ENCODE data around the gene RIOK2. TPM values are rescaled to one million over a fixed set of nuclear protein-coding genes. Genes with fewer than 3 reads are reported as not detected.

Gene RIOK2
- total RNA-seq, 2 experiments from 2014 or later = 22.7 to 25.2 TPM

DNA sequence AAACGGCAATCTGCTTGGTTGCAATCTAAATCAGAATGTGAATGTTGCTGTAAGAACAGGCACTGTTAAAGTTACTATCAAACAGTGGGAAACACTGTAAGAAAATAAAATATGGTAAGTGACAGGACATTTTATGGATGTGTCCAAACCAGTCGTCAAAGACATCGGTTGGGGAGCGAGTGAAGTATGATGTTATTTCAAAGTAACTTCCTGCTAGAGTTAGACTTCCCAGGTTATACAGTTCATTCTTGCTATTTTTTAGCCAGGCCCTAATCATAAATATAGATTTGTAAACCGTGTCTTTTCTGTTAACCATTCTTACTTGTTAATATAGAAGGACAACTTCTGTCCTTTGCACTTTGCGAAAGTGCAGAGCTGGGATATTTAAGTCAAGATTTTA is 70.8 kb downstream of the RIOK2 start:
- Mint-ChIP-seq H3K27ac (no peak overlapping the region), H3K9me3 (no peaks in the 10 kb centered on the region), H3K27me3 (peaks cover 3% of the 10 kb centered on the region), H3K4me1 (peaks cover 4% of the 10 kb centered on the region), H3K4me3 (no peak overlapping the region), H3K36me3 (ENCODE audit: low read depth) (no peaks in the 10 kb centered on the region)
- ChIA-PET CTCF (interaction anchor here (0.7 kb wide), 1 partner anchor 197 kb away, joined by 4 read pairs; no protein-coding TSS in a partner anchor), POLR2A (no interaction called here)
- DNase-seq = no peak

- H3K36me3 Mint-ChIP-seq (ENCODE audit: low read depth) = no peaks in the 10 kb centered on the region
- no peak overlapping the region for H3K4me3 Mint-ChIP-seq
- ChIA-PET POLR2A (no interaction called here), CTCF (interaction anchor here (1.2 to 1.3 kb wide), 2 partner anchors 17 to 27 kb away, joined by 3 to 4 read pairs; no protein-coding TSS in a partner anchor)
- peaks cover 4% of the 10 kb centered on the region for H3K4me1 Mint-ChIP-seq
- no peak overlapping the region for H3K27ac Mint-ChIP-seq
- DNase-seq = no peak
- peaks cover 4% of the 10 kb centered on the region for H3K27me3 Mint-ChIP-seq
- no peaks in the 10 kb centered on the region for H3K9me3 Mint-ChIP-seq
Measured at GRCh38 chr5:97111616-97112015, 71.4 kb downstream of the RIOK2 start.

DNA sequence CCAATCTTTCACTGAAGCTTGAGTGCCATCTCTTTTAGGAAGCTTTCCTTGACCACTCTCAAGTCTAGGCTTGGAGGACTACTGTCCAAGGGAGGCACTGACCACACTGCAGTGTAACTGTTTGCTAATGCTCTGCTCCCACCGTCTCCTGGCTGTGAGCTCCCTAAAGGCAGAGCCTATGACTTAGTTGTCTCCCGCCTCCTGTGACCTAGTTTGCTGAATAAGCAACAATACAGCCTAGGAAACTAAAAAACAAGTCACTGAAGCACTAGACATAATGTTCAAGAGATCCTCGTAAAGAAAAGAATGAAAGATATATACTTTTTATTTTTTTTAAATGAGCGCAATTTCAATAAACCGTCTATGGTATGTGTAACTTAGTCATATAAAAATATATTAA is 72.0 kb downstream of the RIOK2 start:
- H3K9me3 Mint-ChIP-seq = no peaks in the 10 kb centered on the region
- peaks cover 4% of the 10 kb centered on the region for H3K4me1 Mint-ChIP-seq
- H3K36me3 Mint-ChIP-seq (ENCODE audit: low read depth) = no peaks in the 10 kb centered on the region
- no peak overlapping the region for H3K27ac Mint-ChIP-seq
- H3K4me3 Mint-ChIP-seq = no peak overlapping the region
- no peak for DNase-seq
- ChIA-PET POLR2A (no interaction called here), CTCF (interaction anchor here (1.2 to 1.3 kb wide), 2 partner anchors 16 to 28 kb away, joined by 3 to 4 read pairs; no protein-coding TSS in a partner anchor)
- H3K27me3 Mint-ChIP-seq = peaks cover 4% of the 10 kb centered on the region

Other genes starting within 250 kb of the RIOK2 start
- 10 to 100 TPM; 91.4 to 97.2 TPM for gene LNPEP, start 247.2 kb downstream of the RIOK2 start, total RNA-seq
- gene LIX1, start 40.6 kb downstream of the RIOK2 start, total RNA-seq = not detected

Data from activated CD4-positive, alpha-beta T cell treated with anti-CD3 and anti-CD28 coated beads, Interleukin-2, amount 10 ng/mL, durations not matched to agents 7 days and 5 days (primary cell).